Measurements from ENCODE around the gene PRDX1.

GRCh38 chr1:45567911-45568310, 46.2 kb upstream of the PRDX1 start:
- TF ChIP-seq CTCF (IDR thresholded peaks at IDR 0.05), result no peak
- no peak for TF ChIP-seq POLR2A (IDR thresholded peaks at IDR 0.05)

Data from right lobe of liver (tissue), 4 donors.